Mesendoderm (in vitro differentiated cells): ENCODE measurements around the gene FDX1.

Experiments used
- DNase-seq: peaks from one replicate; pipeline ENCODE4 v3.0.0; 2013
- H2AK5ac ChIP-seq: 2 replicates; pipeline ENCODE4 v1.6.1; 2013; ENCODE audit warnings: low read length, inconsistent platforms
- H2BK120ac ChIP-seq: 2 replicates; pipeline ENCODE4 v1.6.1; 2013; ENCODE audit warnings: low read depth, mild to moderate bottlenecking, low read length, moderate library complexity, mixed read lengths
- H2BK15ac ChIP-seq: replicated peaks from 2 replicates; pipeline ENCODE4 v1.6.1; 2013; ENCODE audit warnings: low read depth, mild to moderate bottlenecking, moderate library complexity
- H2BK5ac ChIP-seq: 2 replicates; pipeline ENCODE4 v1.6.1; 2013; ENCODE audit warnings: low read length, inconsistent platforms
- H3K18ac ChIP-seq: 2 replicates; pipeline ENCODE4 v1.6.1; 2013; ENCODE audit warnings: mild to moderate bottlenecking, low read length, mixed read lengths
- H3K23ac ChIP-seq: one replicate; pipeline ENCODE4 v1.6.1; 2013; ENCODE audit warnings: low read length
- H3K27ac ChIP-seq: 2 replicates; pipeline ENCODE4 v1.5.1; 2013; ENCODE audit warnings: low read depth, mild to moderate bottlenecking, inconsistent platforms, low read length, moderate library complexity
- H3K27me3 ChIP-seq: 2 replicates; pipeline ENCODE4 v1.6.1; 2013; ENCODE audit warnings: low read length, control low read depth, mild to moderate bottlenecking, inconsistent platforms; ENCODE audit not compliant: insufficient read depth, poor library complexity
- H3K36me3 ChIP-seq: 2 replicates; pipeline ENCODE4 v1.6.1; 2013; ENCODE audit warnings: low read length, inconsistent platforms; ENCODE audit not compliant: control insufficient read depth, insufficient read depth
- H3K4ac ChIP-seq: one replicate; pipeline ENCODE4 v1.6.1; 2013; ENCODE audit warnings: low read depth, mild to moderate bottlenecking, low read length, moderate library complexity
- H3K4me1 ChIP-seq: 2 replicates; pipeline ENCODE4 v1.6.1; 2013; ENCODE audit warnings: low read depth, low read length, inconsistent platforms; ENCODE audit not compliant: control insufficient read depth
- H3K4me2 ChIP-seq: 2 replicates; pipeline ENCODE4 v1.6.1; 2013; ENCODE audit warnings: low read length
- H3K4me3 ChIP-seq: 2 replicates; pipeline ENCODE4 v1.5.1; 2013; ENCODE audit warnings: mild to moderate bottlenecking, low read length
- H3K56ac ChIP-seq: one replicate; pipeline ENCODE4 v1.6.1; 2013; ENCODE audit warnings: low read length
- H3K79me1 ChIP-seq: 2 replicates; pipeline ENCODE4 v1.6.1; 2013; ENCODE audit warnings: low read length, inconsistent platforms
- H3K79me2 ChIP-seq: 2 replicates; pipeline ENCODE4 v1.6.1; 2013; ENCODE audit warnings: mild to moderate bottlenecking, low read length; ENCODE audit not compliant: control insufficient read depth, insufficient read depth
- H3K9ac ChIP-seq: 2 replicates; pipeline ENCODE4 v1.6.1; 2013; ENCODE audit warnings: low read length, inconsistent platforms
- H4K5ac ChIP-seq: one replicate; pipeline ENCODE4 v1.6.1; 2013; ENCODE audit warnings: low read length
- H4K8ac ChIP-seq: one replicate; pipeline ENCODE4 v1.6.1; 2013; ENCODE audit warnings: low read depth, mild to moderate bottlenecking, control low read depth, low read length, moderate library complexity
- WGBS: extraction: QIAGEN DNeasy Blood & Tissue Kit; methylation state at CpG from one replicate; pipeline ENCODE4 v1.1.7; 2013; ENCODE audit warnings: low lambda C conversion rate, missing lambda C conversion rate; ENCODE audit not compliant: insufficient coverage; ENCODE audit errors: extremely low coverage; 5-methylcytosine and 5-hydroxymethylcytosine counted together

The FDX1 gene

GRCh38 chr11:110508786-110509185 is 79.0 kb downstream of the FDX1 start:
- Histone ChIP-seq H3K79me2 (no peaks in the 10 kb centered on the region), H3K4ac (no peak overlapping the region), H2BK5ac (no peak overlapping the region), H3K4me2 (no peak overlapping the region), H3K27ac (no peak overlapping the region), H3K27me3 (no peaks in the 10 kb centered on the region), H3K23ac (no peak overlapping the region), H2BK15ac (no peak overlapping the region), H4K5ac (no peak overlapping the region), H3K4me3 (no peak overlapping the region), H3K36me3 (no peaks in the 10 kb centered on the region), H3K56ac (no peak overlapping the region), H3K18ac (no peak overlapping the region), H4K8ac (no peak overlapping the region), H2BK120ac (no peak overlapping the region), H3K9ac (no peak overlapping the region), H3K79me1 (no peaks in the 10 kb centered on the region), H2AK5ac (no peak overlapping the region), H3K4me1 (no peaks in the 10 kb centered on the region)
- DNase-seq: no peak
- WGBS: no CpG with 5 or more reads among the region's 1 CpG

GRCh38 chr11:110509472-110509871 is 79.7 kb downstream of the FDX1 start:
- no peak overlapping the region for H3K18ac ChIP-seq
- H4K5ac ChIP-seq: no peak overlapping the region
- no peak overlapping the region for H2BK15ac ChIP-seq
- no peaks in the 10 kb centered on the region for H3K79me1 ChIP-seq
- H3K9ac ChIP-seq: no peak overlapping the region
- H3K23ac ChIP-seq: no peak overlapping the region
- no peak overlapping the region for H3K4me2 ChIP-seq
- H3K79me2 ChIP-seq: no peaks in the 10 kb centered on the region
- H4K8ac ChIP-seq: no peak overlapping the region
- no peaks in the 10 kb centered on the region for H3K36me3 ChIP-seq
- H3K27ac ChIP-seq: no peak overlapping the region
- no peak overlapping the region for H2AK5ac ChIP-seq
- no peak for DNase-seq
- no peak overlapping the region for H2BK120ac ChIP-seq
- no peak overlapping the region for H3K4me3 ChIP-seq
- H2BK5ac ChIP-seq: no peak overlapping the region
- H3K4me1 ChIP-seq: no peaks in the 10 kb centered on the region
- H3K4ac ChIP-seq: no peak overlapping the region
- no peaks in the 10 kb centered on the region for H3K27me3 ChIP-seq
- no peak overlapping the region for H3K56ac ChIP-seq

GRCh38 chr11:110512026-110512425 is 82.3 kb downstream of the FDX1 start:
- Histone ChIP-seq H3K4me2 (no peak overlapping the region), H3K4ac (no peak overlapping the region), H3K36me3 (no peaks in the 10 kb centered on the region), H2AK5ac (no peak overlapping the region), H3K79me1 (no peaks in the 10 kb centered on the region), H3K9ac (no peak overlapping the region), H3K56ac (no peak overlapping the region), H3K23ac (no peak overlapping the region), H3K27ac (no peak overlapping the region), H3K79me2 (no peaks in the 10 kb centered on the region), H3K4me1 (no peaks in the 10 kb centered on the region), H2BK120ac (no peak overlapping the region), H3K27me3 (no peaks in the 10 kb centered on the region), H2BK5ac (no peak overlapping the region), H3K18ac (no peak overlapping the region), H3K4me3 (no peak overlapping the region), H4K8ac (no peak overlapping the region), H2BK15ac (no peak overlapping the region), H4K5ac (no peak overlapping the region)
- DNase-seq: no peak
- no CpG with 5 or more reads among the region's 1 CpG for WGBS

GRCh38 chr11:110513259-110513801 is 83.6 kb downstream of the FDX1 start:
- no peak overlapping the region for H3K23ac ChIP-seq
- H2BK15ac ChIP-seq: no peak overlapping the region
- H2AK5ac ChIP-seq: no peak overlapping the region
- H3K79me1 ChIP-seq: no peaks in the 10 kb centered on the region
- no peak overlapping the region for H3K27ac ChIP-seq
- no peak overlapping the region for H3K56ac ChIP-seq
- no peaks in the 10 kb centered on the region for H3K79me2 ChIP-seq
- H3K9ac ChIP-seq: no peak overlapping the region
- H4K8ac ChIP-seq: no peak overlapping the region
- H2BK5ac ChIP-seq: no peak overlapping the region
- DNase-seq: no peak
- no peak overlapping the region for H3K4me2 ChIP-seq
- no peak overlapping the region for H3K4ac ChIP-seq
- H2BK120ac ChIP-seq: no peak overlapping the region
- H4K5ac ChIP-seq: no peak overlapping the region
- WGBS: no CpG with 5 or more reads among the region's 12 CpGs
- H3K18ac ChIP-seq: no peak overlapping the region
- H3K4me1 ChIP-seq: no peaks in the 10 kb centered on the region
- H3K4me3 ChIP-seq: no peak overlapping the region
- H3K36me3 ChIP-seq: no peaks in the 10 kb centered on the region
- no peaks in the 10 kb centered on the region for H3K27me3 ChIP-seq

GRCh38 chr11:110513846-110514437 is 84.2 kb downstream of the FDX1 start:
- H2AK5ac ChIP-seq: no peak overlapping the region
- H2BK5ac ChIP-seq: no peak overlapping the region
- H4K8ac ChIP-seq: no peak overlapping the region
- no CpG with 5 or more reads among the region's 13 CpGs for WGBS
- H3K4me2 ChIP-seq: no peak overlapping the region
- H4K5ac ChIP-seq: no peak overlapping the region
- H2BK15ac ChIP-seq: no peak overlapping the region
- no peaks in the 10 kb centered on the region for H3K4me1 ChIP-seq
- no peak overlapping the region for H3K23ac ChIP-seq
- no peak overlapping the region for H3K9ac ChIP-seq
- no peak overlapping the region for H3K4ac ChIP-seq
- H3K4me3 ChIP-seq: no peak overlapping the region
- DNase-seq: no peak
- H3K79me1 ChIP-seq: no peaks in the 10 kb centered on the region
- no peaks in the 10 kb centered on the region for H3K36me3 ChIP-seq
- no peak overlapping the region for H3K27ac ChIP-seq
- no peak overlapping the region for H3K56ac ChIP-seq
- no peak overlapping the region for H3K18ac ChIP-seq
- no peaks in the 10 kb centered on the region for H3K79me2 ChIP-seq
- H2BK120ac ChIP-seq: no peak overlapping the region
- H3K27me3 ChIP-seq: no peaks in the 10 kb centered on the region
